Mesodermal cell (in vitro differentiated cells): ENCODE measurements around the gene ERVH48-1.
"Not testable (repeated sequence)": the region's sequence is repeated elsewhere in the genome, so short reads cannot be mapped to it uniquely, and the experiment has no call there.

Source experiments
- H3K27ac ChIP-seq: 2 replicates; pipeline ENCODE4 v1.7.0; 2013; ENCODE audit warnings: mild to moderate bottlenecking, low read depth, low read length, moderate library complexity; ENCODE audit not compliant: severe bottlenecking
- H3K36me3 ChIP-seq: 2 replicates; pipeline ENCODE4 v1.7.1; 2013; ENCODE audit warnings: mild to moderate bottlenecking, low read length, moderate library complexity; ENCODE audit not compliant: control insufficient read depth, insufficient read depth
- H3K4me1 ChIP-seq: one replicate; pipeline ENCODE4 v1.7.1; 2013; ENCODE audit warnings: mild to moderate bottlenecking, low read length; ENCODE audit not compliant: insufficient read depth, control insufficient read depth, poor library complexity, severe bottlenecking
- H3K4me3 ChIP-seq: 2 replicates; pipeline ENCODE4 v1.7.0; 2013; ENCODE audit warnings: low read length, control low read depth, mild to moderate bottlenecking; ENCODE audit not compliant: insufficient read depth, poor library complexity, severe bottlenecking; ENCODE audit errors: extremely low read depth
- H3K9me3 ChIP-seq: 2 replicates; pipeline ENCODE4 v1.7.1; 2013; ENCODE audit warnings: mild to moderate bottlenecking, low read length, moderate library complexity; ENCODE audit not compliant: control insufficient read depth
- WGBS, 2 experiments: methylation state at CpG; one replicate each; pipeline ENCODE4 v1.1.5; 2013; ENCODE audit warnings: missing lambda C conversion rate in 2 of 2; ENCODE audit not compliant: insufficient coverage in 2 of 2; 5-methylcytosine and 5-hydroxymethylcytosine counted together

The ERVH48-1 gene

GRCh38 chr21:42903817-42904216 is 21.6 kb downstream of the ERVH48-1 start:
- peaks cover 87% of the 10 kb centered on the region for H3K36me3 ChIP-seq
- no peaks in the 10 kb centered on the region for H3K9me3 ChIP-seq
- H3K4me3 ChIP-seq = no peak overlapping the region
- 95 to 98% methylated on average over 8 to 11 of the region's 11 CpGs for WGBS, 2 experiments
- H3K4me1 ChIP-seq = no peaks in the 10 kb centered on the region
- H3K27ac ChIP-seq = no peak overlapping the region

DNA sequence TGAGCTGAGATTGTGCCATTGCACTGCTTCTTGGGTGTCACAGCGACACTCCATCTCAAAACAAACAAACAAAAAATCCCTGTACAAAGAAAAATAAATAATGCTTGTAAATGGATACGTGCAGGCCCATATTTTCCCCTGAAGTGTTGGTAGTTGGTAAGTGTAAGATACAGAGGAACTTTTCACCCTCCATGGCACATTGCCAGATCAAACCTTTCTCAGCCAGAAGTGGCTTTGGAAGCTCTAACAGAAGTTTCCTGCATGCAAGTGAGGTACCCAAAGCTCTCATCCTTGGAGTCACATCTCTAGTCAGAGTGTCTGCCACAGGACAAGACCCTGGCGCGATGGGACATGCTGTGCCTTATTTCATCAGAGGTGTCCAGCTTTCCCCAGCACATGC is 25.0 kb downstream of the ERVH48-1 start:
- peaks cover 84% of the 10 kb centered on the region for H3K36me3 ChIP-seq
- H3K27ac ChIP-seq = no peak overlapping the region
- no peak overlapping the region for H3K4me3 ChIP-seq
- no peaks in the 10 kb centered on the region for H3K4me1 ChIP-seq
- H3K9me3 ChIP-seq = no peaks in the 10 kb centered on the region
- 89 to 100% methylated on average over 2 of the region's 4 CpGs for WGBS, 2 experiments

DNA sequence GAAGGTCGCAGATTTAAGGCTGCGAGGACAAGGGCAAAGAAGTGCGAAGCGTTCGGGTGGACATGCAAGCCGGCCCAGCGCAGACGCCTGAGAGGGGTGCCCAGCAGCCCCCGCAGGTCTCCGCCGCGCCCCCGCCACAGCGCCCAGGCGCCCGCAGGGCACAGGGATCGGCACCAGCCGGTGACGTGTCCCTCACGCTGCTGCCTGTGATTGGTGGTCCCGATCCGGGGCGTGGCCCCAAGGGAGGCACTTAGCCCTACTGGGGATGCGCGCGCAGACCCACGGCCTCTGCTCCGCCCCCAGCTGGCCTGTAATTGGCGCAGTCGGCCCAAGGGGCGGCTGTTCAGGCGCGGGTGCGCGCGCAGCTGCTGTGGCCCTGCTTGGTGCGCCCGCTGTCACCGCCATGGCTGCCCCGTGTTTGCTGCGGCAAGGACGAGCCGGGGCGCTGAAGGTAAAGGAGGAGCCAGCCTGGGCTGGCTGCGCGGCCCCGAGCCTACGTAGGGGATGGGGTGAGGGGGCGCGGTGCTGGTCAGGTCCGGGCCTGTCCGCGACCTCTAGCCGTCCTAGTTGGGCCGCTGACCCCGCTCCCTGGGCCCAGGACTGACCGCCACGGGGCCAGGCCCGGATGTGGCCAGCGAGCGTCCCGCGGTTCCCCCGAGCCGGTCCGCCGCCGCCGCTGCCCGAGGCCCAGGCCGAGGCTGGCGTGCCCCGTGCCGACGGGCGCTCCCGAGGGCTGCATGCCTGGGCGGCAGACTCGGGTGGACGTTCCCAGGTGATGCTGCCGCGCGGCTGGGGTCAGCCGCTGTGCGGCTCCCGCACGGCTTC is 32.3 kb downstream of the ERVH48-1 start, which contains the start of gene NDUFV3:
TSS of gene NDUFV3 (plus strand) at position 379 of the 825 bp plus-strand sequence. CDS start at position 404, 25 bp downstream.
- H3K4me1 ChIP-seq = no peaks in the 10 kb centered on the region
- peak within 1 kb of the TSS; percentile 91 for H3K27ac ChIP-seq
- H3K36me3 ChIP-seq = peaks cover 21% of the 10 kb centered on the region
- 0% methylated on average over 61 to 79 of the region's 87 CpGs for WGBS, 2 experiments
- peak within 1 kb of the TSS; percentile 91 for H3K4me3 ChIP-seq
- no peaks in the 10 kb centered on the region for H3K9me3 ChIP-seq

DNA sequence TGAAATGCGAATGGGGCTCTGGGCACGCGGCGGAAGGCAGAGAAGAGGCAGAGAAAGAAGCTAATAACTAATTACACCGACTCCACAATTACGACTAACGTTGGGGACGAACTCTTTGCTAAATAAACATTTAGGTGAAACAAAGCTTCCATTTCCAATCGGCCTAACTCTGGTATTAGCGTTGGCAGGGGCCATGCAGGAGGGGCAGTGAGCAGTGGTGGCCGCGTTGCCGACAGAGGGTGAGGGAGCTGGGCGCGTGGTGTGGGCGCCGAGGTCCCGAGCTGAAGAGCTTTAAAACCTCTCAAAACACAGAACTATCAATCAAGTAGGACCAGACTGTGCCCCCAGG is 32.9 kb downstream of the ERVH48-1 start:
- Histone ChIP-seq H3K27ac (peak overlapping the region; percentile 82), H3K4me1 (no peaks in the 10 kb centered on the region), H3K36me3 (peaks cover 16% of the 10 kb centered on the region), H3K4me3 (peak overlapping the region; percentile 91), H3K9me3 (no peaks in the 10 kb centered on the region)
- 44 to 57% methylated on average over 7 to 10 of the region's 18 CpGs for WGBS, 2 experiments

DNA sequence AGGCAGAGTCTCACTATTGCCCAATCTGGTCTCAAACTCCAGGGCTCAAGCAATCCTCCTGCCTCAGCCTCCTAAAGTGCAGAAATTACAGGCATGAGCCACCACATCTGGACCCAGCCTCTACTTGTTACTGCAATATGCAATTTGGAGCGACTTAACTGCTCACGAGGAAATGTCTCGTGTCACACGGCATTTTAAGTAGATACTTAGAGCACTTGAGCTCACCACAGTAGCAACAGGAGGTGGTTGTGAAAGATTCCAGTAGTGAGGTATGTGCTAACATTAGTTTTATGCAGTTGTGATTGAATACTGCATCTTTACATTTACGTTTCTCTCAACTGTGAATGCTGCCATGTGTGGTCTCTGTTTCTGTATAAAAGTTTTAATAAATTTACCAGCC is 38.1 kb downstream of the ERVH48-1 start:
- H3K4me3 ChIP-seq = no peak overlapping the region
- H3K4me1 ChIP-seq = no peaks in the 10 kb centered on the region
- H3K9me3 ChIP-seq = no peaks in the 10 kb centered on the region
- WGBS, 2 experiments = 93 to 96% methylated on average over 3 of the region's 5 CpGs
- H3K36me3 ChIP-seq = no peaks in the 10 kb centered on the region
- no peak overlapping the region for H3K27ac ChIP-seq

DNA sequence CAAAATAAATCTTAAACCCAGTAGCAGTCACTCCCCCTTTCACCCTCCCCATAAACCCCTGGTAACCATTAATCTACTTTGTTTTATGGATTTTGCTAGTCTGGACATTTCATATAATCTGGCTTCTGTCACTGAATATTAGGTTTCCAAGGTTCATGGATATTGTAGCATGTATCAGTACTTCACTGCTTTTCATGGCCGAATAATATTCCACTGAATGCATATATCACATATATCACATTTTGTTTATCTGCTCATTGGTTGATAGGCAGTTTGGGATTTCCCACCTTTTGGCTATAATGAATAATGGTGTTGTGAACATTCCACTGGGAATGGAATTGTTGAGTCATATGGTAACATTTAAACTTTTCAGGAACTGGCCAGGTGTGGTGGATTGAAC is 41.5 kb downstream of the ERVH48-1 start:
- WGBS, 2 experiments = no CpG with 5 or more reads among the region's 1 CpG
- no peaks in the 10 kb centered on the region for H3K4me1 ChIP-seq
- no peak overlapping the region for H3K4me3 ChIP-seq

DNA sequence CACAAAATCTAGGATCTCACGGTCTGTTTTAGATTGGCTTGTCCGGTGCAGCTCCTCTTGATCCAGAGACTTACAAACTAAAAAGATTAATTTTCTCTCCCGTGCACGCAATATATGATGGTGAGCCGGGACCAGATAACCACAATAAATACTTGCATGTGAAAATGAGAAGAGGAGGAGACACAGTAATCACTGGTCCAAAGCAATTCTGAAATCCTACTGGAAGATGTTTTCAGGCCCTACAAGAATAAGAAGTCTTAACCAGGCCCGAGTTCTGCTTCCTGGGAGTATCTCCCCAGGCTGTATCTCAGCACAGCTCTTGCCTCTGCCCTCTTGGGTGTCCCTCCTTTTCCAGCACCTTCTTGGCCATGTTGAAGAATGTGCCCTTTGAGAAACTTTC is 45.1 kb downstream of the ERVH48-1 start:
- 94 to 97% methylated on average over 2 to 3 of the region's 6 CpGs for WGBS, 2 experiments
- no peak overlapping the region for H3K27ac ChIP-seq

More for the DNA sequence above, 41.5 kb downstream of the ERVH48-1 start:
- Histone ChIP-seq H3K9me3 (no peaks in the 10 kb centered on the region), H3K27ac (no peak overlapping the region), H3K36me3 (no peaks in the 10 kb centered on the region)

DNA sequence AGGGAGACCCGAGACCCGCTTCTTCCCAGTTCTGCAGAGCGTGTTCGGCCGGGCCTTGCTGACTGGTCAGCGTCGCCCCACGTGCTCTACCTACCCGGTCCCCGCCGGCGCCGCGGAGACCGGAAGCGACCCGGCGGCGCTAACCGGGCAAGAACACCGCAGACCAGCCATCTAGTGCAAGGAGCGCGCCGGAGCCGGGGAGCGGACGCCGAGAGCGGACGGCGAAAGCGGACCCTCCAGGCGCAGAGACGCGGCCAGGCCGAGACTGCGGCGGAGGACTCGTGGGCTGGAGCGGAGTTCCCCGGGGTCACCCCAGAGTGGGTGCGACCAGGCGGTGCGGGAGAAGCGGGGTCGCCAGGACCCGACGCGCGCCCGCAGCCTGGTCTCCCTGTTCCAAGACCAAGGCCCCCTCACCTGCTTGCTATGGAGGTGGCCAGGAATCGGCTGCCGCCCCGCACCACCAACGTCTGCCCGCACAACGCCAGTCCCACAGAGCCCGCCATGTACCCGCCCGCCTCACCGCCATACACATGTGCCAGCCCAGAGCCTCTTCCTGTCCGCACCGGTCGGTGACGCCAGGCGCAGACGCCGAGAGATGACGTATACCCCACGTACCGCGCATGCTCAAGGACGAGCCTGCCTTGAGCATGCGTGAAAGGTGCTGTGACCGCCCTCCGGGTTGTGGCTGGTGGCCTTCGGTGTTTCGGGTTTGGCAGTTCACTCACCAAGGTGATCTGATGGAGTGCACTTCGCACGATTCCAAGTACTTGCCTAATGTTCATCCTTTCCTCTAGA is 46.2 kb downstream of the ERVH48-1 start, which contains the start of gene WDR4:
TSS of gene WDR4 (minus strand) at position 547 of the 795 bp plus-strand sequence. CDS start at position 503, 44 bp downstream.
- Histone ChIP-seq H3K4me3 (peak within 1 kb of the TSS; percentile 77), H3K4me1 (no peaks in the 10 kb centered on the region), H3K9me3 (no peaks in the 10 kb centered on the region), H3K27ac (peak within 1 kb of the TSS; percentile 91), H3K36me3 (peaks cover 19% of the 10 kb centered on the region)
- WGBS, 2 experiments = 0% methylated on average over 66 to 78 of the region's 80 CpGs

More for the DNA sequence above, 45.1 kb downstream of the ERVH48-1 start:
- no peaks in the 10 kb centered on the region for H3K9me3 ChIP-seq
- H3K4me3 ChIP-seq = peak overlapping the region; percentile 77
- H3K4me1 ChIP-seq = no peaks in the 10 kb centered on the region
- H3K36me3 ChIP-seq = peaks cover 12% of the 10 kb centered on the region

DNA sequence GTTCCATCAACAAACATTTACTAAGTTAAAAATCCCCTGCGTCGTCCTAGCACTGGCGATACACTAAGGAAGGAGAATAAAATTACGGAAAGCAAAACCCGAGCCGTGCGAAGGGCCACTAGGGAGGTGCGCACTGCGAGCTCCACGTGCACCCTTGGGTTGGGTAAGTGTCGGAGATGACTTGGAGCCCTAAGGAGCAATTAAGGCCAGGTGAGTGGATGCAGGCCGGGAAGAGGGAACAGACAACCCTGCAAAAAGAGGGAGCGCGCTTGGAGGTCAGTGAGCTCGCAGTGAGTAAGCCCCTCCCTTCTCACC is 46.8 kb downstream of the ERVH48-1 start:
- H3K36me3 ChIP-seq = peaks cover 24% of the 10 kb centered on the region
- no peaks in the 10 kb centered on the region for H3K9me3 ChIP-seq
- H3K4me3 ChIP-seq = peak overlapping the region; percentile 77
- H3K27ac ChIP-seq = peak overlapping the region; percentile 91
- 0 to 1% methylated on average over 11 of the region's 15 CpGs for WGBS, 2 experiments
- H3K4me1 ChIP-seq = no peaks in the 10 kb centered on the region

GRCh38 chr21:42875811-42876210 is 49.6 kb downstream of the ERVH48-1 start:
- H3K4me3 ChIP-seq, H3K4me1 ChIP-seq, H3K27ac ChIP-seq, H3K9me3 ChIP-seq: not testable (repeated sequence)
- peaks cover 53% of the 10 kb centered on the region for H3K36me3 ChIP-seq
- WGBS, 2 experiments = 97 to 100% methylated on average over 1 to 9 of the region's 10 CpGs
